GM18511 (cell line): ENCODE results near the gene NOTCH1.
"Not testable (repeated sequence)": the region's sequence is repeated elsewhere in the genome, so short reads cannot be mapped to it uniquely, and the experiment has no call there.

Experiments used
- ATAC-seq: cut with Tn5 transposase; IDR thresholded peaks from one replicate; pipeline ENCODE4 v1.9.1; 2021; ENCODE audit warnings: mild to moderate bottlenecking, moderate library complexity; ENCODE audit not compliant: unreplicated experiment

The NOTCH1 gene

DNA sequence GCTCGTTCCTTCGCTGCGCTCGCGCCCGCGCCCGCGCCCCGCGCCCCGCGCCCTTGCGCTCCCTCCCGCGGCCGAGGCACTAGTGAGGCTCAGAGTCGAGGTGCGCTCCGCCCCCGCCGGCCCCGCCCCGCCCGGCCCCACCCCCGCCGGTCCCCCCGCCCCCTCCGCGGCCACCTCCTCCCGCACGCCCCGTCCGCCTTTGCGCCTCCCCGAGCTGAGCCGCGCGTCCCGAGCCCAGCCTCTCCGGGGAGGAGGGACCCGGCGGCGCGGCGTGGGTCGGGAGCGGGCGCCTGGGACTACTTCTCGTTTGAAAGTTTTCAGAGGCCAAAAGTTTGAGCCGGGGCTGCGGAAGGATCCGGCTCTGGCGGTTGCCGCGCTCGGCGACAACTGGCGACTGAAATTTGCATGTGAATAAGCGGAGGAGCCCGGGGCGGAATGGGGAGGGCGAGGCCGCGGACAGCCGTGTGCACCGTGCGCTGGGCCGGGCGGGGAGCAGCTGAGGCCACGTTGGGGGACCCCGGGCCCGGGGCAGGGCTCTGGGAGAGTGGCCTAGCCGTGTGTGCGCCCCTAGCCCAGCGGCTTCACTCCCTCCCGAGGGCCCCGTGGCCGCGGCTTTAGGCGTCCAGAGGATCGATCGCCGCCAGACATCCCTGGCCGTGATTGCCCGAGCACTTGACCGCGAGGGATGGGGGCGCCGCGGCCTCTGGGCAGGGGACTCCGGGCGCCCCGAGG is at the start of gene NOTCH1:
Gene NOTCH1 (minus strand): TSS at position 84 of the 732 bp plus-strand sequence. CDS start 262 bp downstream, outside the sequence.
- peak; percentile 77 for ATAC-seq

DNA sequence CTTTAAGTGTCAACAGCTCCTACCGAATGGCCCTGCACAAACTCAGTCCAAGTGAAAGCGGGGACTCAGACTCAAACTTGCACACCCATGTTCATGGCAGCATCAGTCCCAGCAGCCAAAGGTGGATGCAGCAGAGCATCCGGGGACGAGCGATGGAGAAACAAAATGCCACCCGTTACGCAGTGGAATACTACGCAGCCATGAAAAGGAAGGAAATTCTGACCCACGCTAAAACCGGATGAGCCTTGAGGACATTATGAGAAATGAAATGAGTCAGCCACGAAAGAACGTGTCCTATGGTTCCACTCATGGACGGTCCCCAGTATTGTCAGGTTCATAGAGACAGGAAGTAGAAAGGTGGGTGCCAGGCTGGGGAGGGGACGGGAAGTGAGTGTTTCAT is 48.6 kb upstream of the NOTCH1 start:
- ATAC-seq = no peak

DNA sequence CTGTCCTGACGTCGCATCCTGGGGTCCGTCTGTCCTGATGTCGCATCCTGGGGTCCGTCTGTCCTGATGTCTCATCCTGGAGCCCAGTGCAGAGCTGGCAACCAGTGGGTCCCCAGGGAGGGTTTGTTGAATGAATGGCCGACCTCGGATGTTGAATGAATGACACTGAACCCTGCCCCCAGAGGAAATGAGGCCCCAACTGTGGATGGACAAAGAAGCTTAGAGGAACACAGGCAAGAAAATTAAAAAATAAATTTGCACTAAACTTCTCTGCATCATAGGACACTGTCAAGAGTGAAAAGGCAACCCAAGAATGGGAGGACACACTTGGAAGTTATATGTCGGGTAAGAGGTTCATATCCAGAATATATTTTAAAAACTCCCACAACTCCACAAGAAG is 47.7 kb upstream of the NOTCH1 start:
- no peak for ATAC-seq

DNA sequence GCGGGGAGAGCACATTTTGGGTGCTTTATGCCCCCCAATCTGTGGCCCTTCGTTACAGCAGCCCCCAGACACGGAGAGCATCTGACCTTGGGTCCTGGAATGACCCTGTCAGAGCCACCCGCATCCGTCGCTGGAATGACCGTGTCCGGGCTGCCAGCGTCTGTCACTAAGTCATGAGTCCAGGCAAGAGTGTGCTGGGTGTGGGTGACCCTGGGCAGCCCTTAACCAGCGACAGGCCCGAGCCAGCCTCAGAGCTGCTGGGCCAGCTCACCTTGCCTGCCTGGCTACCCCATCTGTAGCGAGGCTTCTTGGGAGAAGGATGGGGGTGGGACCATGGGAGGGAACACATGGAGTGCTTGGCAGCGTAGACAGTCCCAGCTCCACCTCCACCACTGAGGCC is 46.8 kb upstream of the NOTCH1 start:
- ATAC-seq = no peak

DNA sequence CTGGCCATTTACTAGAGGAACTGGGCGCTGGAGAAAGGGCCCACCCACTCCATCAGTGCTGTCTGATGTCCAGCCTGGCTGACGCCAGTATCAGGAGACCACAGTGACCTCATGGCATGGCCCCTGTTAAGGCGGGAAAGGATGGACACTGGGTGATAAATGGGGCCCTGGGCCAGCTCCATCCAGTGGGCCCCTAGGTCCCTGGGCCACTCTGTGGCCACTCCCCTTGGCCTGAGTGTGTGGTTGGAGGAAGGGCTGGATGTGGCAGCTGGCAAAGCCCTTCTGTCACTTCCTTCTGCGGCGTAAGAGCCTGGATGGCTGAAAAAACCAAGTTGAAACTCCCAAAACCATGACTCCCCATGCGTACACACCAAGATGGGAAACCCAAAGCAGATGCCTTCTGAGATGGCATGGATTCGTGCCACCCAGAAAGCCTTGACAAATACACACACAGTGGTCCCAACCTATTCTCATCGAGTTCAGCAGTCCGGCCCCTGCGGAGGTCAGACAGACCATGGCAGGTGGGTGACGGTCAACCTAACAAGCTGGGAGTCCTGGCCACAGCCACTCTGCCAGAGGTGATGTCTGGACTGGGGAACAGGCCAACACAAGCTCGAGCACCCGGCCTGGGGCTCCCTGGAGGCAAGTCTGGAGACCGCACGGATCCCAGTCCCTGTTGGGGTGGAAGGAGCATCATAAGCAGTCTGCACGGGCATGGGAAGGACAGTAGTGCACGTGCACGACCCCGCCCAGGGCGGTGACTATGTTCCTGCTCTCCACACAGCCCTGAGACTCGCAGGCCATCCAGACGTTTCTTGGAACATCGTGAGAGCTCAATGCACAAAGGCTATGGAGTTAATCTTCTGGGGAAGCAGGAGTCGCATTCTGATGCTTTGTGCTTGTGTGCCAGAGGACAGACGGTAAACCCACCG is 45.2 kb upstream of the NOTCH1 start:
- no peak for ATAC-seq

DNA sequence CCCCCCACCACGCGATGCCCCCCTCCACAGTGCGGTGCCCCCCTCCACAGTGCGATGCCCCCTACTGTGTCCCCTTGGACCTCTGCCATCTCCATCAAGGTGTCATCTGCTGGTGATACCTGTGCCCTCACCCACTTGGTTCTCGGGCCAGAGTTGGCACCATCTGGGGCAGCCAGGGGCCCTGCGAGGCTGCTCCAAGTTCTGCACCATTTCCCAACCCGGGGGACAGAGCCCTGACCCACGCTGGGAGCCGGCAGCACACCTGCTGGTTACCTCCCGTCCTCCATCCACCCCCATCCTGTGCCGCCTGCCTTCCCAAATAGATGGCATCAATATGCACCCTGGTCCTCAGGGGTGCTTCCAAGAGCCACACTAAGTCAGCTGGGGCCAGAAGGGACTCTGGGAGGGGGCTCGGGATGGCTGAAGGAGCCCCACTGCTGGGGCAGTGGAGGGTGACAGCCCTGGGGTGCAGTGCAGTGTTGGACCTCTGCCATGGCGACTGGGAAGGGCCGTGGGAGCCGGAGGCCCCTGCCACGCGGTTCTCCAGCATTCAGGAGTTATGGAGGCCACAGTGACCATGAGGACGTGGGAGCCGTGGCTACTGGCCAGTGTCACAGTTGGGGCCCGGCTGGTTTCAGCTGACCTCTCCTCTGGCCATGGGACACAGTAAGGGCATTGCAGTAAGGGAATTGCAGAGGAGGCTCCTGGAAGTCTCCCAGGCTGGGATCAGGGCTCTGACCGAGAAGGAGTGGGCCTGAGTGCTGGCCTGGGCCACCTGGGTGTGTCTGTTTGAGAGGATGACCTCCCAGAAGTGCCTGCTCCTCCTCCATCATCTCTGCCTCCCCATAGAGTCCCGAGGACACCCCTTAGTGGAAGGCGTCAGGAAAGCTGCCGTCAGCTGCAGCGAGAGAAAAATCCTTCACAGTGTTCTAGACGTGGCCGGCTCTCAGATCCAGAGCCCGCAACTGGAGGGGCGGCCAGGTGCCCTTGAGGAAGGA is 44.2 kb upstream of the NOTCH1 start:
- ATAC-seq = no peak

DNA sequence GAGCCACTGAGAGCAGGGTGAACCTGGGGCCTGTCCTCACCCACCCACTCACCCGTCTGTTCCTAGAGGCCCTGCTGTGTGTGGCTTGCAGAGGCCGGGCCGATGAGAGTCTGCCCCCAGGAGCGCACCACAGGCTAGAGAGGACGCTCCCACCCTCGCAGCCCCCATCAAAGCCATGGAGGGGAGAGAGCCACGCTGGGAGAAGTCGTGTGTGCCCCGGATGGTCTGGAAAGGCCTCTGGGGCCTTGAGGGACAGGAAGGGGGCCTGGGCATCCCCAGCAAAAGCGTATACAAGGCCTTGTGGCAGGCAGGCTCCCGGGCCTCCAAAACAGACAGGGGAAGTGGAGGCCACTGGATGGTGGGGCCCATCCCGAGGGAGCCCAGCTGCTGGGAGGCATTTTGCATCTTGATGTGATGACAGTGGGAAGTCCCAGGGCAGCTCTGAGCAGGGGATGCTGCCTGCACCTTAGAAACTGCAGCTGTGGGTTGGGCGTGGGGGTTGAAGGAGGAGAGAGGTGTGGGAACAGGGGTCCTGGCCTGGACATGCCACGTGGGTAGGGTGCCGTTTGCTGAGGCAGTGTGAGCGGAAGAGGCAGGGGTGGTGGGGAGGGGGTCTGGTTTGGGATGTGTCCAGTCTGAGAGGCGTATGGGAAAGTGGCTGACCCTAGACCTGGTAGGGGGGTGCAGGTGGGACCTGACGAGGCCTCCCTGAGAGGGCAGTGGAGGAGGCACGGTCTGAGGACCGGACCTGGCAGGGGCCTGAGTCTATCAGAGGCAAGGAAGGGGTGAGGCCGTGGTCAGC is 43.0 kb upstream of the NOTCH1 start:
- ATAC-seq = no peak

DNA sequence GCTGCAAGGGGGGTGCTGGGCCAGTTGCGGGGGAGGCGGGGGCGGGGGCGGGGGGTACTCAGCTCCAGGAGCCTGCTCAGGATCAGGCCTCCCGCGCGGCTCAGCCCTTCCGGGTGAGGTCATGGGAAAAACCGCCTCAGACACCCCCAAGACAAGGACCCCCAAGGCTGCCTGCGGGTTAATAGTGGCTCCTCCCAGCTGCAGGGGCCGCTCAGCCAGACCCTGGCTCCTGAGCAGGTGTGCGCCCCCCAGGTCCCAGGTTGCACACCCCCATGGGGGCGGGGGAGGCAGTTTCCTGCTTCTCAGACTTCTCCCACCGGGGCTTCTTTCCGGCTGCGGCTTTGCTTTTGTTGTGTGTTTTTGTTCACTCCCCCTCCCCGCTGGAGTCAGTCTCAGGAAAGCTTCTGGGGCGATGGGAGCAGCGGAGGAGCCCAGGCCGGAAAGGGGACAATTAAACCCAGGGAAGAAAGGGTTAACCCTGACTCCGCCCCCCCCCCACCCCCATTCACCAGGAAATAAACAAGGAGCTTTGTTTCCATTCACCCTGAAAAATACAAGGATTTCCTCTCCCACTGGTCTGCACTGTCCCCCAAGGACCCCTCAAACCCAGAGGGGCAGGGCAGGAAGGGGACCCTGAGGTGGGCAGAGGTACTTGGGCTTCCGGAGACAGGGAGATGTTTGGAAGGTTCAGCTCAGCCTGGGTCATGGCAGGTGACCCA is 42.3 kb upstream of the NOTCH1 start:
- ATAC-seq = no peak

DNA sequence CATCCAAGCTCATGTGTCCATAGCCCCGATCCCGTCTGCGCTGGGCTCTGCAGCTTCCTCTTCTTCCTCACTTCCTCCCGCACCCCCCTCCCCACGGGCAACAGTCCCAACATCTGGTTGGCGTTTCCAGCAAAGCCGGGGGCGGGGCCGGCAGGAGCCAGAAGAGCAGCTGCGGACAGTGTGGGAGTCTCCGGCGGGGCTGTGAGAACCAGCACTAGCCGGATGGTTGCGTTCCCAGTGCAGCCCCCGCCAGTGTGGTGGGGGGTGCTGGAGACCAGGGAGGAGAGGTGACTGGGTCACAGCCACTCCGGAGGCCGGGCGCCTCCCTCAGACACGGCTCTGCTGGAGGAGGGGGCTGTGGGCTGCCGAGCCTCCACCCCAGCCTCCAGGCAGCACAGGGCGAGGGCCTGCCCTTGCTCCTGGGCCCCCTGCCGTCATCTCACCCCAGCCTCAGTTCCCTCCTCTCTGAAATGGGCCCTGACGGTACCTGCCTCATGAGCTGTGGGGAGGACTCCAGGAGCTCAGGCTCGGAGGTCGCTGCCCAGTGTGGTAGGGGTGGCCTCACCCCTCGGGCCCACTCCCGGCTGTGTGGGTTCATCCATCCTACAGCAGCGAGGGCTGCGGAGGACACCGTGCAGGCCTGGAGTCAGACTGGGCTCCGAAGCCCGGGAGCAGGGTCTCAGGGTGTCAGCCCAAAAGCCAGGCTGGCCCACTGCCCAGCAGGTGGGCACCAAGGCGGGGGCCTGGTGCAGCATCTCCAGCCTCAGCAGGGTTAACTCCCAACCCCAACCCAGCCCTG is 41.5 kb upstream of the NOTCH1 start:
- no peak for ATAC-seq

DNA sequence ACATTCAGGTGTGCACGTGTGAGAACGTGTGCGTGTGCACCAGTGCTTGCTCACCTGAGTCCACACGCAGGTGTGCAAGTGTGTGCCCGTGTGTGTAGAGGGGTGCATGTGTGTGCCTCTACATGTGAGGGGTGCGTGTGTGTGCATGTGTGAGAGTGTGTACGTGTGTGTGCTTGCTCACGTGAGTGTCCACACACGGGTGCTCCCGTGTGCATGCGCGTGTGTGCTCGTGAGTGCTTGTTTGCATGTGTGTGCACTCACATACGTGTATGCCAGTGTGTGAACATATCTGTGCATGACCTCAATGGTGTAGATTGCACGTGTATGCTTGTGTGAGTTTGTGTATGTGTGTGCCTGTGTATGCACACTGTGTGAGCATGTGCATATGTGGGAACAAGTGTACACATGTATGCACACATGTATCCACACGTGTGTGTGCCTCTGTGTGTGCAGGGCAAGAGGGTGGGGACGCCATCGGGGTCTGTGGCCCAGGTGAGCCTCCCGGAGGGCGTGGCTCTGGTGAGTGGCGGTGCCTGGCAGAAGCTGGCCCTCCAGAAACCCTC is 40.6 kb upstream of the NOTCH1 start:
- no peak for ATAC-seq

DNA sequence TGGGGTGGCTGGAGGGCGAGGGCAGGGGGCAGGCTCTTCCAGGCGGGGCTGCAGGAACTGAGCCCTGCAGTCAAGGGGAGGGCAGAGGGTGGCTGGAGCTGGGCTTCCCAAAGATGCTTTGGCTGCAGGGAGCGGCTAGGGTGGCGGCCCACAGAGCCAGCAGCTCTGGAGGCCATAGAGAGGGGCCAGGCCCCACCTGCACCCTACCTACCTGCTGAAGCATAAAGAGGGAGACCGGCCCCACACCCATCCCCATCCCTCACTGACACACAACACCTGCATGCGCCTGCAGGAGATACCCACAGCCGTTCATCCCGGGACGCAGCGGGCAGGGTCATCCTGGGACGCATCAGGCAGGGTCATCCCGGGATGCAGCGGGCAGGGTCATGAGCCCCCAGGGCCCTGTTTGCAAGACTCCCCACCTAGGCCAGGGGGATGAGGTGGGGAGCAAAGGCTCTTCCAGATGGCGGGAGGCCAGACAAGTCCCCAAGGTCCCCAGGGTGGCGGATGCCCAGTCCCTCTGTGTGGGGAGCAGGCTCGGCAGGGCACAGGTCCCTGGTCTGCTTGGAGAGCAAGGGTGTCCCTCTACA is 39.8 kb upstream of the NOTCH1 start:
- ATAC-seq = no peak

DNA sequence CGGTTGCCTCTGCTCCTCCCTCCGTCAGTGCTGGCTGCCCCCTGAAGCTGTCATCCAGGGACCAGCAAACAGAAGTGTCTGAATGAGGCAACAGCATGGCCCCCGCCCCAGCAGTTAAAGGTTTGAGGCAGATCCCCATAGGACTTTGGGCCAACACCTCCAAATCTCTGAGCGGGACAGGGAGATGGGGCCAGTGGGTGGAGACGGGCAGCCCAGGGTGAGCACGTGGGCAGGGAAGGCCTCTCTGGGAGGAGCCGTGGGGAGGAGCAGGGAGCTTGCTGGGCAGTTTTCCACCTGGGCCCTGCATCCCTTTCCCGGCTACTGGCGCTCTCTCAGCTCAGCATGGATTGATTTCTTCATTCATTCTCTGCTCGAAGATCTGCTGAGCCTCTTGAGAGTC is 39.1 kb upstream of the NOTCH1 start:
- ATAC-seq = no peak

DNA sequence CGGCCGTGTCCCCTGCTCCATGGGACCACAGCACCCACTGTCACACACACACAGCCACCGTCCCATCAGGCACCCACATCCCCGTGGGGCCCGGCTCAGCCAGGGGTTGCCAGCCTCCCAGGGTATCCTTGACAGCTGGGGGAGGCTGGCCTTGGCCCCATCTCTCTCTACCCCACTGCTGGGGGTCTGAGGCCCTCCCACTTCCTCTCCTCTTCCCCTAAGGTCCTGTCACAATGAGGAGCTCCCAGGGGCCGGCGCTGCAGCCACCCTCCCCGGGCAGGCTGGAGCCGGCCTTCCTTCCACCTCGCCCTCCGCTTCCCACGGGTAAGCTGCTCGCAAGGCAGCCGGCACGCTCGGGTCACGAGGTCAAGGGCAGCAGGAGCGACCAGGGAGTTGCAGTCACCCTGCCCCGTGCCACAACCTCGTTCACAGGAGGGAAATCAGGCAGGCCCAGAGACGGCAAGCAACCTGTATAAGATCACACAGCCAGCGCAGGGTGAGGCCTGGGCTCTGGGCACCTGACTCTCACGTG is 38.6 kb upstream of the NOTCH1 start:
- no peak for ATAC-seq

DNA sequence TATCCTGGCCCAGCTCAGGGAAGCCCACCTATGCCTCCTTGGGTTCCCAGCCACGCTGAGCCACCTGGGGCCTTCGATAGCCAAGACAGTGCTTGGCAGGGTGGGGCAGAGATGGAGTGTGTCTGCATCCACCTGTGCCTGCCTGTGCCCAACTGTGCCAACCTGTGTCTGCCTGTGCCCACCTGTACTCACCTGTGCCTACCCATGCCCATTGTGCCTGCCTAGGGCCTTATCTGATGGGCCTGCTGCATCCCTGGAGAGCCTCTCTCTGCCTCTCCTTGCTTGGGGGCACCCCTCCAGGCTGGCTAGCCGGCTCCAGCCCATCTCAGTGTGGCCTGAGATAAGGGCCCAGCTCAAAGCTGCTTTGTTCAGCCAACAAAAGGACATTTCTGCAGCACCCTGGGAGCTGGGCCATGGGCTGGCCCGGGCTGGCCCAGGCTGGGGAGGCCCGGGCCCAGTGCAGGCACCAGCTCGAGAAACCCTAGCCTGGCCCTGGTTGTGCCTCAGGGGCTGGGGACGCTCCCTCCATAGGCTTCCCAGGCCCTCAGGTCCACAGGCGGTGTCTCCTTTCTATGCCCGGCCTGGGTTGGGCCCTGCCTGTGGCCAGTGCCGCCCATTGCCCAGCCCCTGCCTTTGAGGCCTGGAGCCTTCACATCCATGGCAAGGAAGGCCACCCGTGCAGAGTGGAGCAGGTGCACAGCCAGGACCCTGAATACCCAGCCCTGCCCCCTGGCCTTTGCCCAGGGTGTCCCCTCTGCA is 37.3 kb upstream of the NOTCH1 start:
- no peak for ATAC-seq

DNA sequence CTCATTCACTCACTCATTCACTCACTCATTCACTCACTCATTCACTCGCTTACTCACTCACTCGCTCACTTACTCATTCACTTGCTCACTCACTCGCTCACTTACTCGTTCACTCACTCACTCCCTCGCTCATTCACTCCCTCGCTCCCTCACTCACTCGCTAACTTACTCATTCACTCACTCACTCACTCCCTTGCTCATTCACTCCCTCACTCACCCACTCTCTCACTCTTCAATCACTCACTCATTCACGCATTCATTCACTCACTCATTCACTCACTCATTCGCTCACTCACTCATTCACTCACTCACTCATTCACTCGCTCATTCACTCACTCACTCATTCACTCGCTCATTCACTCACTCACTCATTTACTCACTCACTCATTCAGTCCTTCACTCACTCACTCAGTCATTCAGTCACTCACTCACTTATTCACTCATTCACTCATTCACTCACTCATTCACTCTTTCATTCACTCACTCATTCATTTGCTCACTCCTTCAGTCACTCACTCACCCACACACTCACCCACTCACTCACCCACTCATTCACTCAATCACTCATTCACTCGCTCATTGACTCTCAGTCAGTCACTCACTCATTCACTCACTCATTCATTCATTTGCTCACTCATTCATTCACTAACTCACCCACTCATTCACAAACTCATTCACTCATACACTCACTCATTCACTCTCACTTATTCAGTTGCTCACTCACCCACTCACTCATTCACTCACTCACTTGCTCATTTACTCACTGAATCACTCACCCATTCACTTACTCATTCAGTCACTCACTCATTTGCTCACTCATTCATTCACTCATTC is 36.0 kb upstream of the NOTCH1 start:
- ATAC-seq = no peak

DNA sequence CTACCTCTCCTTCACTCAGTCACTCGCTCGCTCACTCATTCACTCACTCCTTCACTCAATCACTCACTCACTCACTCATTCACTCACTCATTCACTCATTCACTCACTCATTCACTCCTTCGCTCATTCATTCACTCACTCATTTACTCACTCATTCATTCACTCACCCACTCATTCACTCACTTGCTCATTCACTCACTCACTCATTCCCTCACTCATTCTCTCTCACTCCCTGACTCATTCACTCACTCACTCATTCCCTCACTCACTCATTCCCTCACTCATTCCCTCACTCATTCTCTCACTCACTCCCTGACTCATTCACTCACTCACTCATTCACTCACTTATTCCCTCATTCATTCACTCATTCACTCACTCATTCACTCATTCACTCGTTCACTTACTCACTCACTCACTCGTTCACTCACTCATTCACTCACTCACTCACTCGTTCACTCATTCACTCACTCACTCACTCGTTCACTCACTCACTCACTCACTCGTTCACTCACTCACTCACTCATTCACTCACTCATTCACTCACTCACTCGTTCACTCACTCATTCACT is 33.9 kb upstream of the NOTCH1 start:
- ATAC-seq = not testable (repeated sequence)
